Forelimb muscle (tissue), 1 donor: ENCODE measurements around the gene VMO1. TPM values are rescaled to one million over a fixed set of nuclear protein-coding genes. Genes with fewer than 3 reads are reported as not detected.

ENCODE experiments used
- DNase-seq: peaks from one replicate; pipeline ENCODE4 v3.0.0-alpha.2; 2013; ENCODE audit warnings: low read depth
- polyA plus RNA-seq: library from polyadenylated mRNA; unstranded; fragments of 120-200 nt; gene quantifications from one replicate; pipeline ENCODE4 v1.2.1, GENCODE V29; 2013; ENCODE audit not compliant: insufficient read length

Gene VMO1
- polyA plus RNA-seq, 1 donor = 9.7 TPM

DNA sequence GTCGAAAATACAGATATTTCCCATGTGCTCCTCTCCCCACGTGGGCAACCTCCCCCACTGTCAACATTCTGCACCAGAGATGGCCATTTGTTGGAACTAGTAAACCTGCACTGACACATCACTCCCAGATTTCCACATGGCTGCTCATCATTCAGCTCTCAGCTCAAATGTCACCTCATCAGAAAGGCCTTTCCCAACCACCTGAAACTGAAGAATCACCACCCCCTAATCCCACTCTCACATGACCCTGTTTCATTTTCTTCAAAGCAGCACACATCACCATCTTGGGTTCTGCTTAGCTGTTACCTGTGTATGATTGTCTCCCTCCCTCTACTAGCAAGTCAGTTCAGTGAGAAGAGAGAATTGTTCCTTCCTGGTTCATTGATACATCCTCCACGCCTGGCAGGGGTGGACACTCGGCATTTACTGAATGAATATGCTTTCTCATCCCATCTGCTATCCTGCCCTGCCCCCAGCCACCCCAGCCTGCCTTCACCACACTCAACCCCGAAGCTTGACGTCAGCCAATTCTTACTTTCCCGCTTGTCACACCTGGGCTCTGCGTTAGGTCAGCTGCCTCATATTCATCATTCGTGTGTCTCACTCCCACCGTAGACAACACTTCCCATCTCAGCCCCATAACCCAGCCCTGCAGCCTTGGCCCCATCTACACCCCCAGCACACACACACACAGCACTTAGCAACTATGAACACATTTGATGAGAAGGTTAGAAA, 14.5 kb upstream of the VMO1 start:
- no peak for DNase-seq

- no peak for DNase-seq
These were observed 10.4 kb upstream of the VMO1 start for GRCh38 chr17:4796552-4796920.

- DNase-seq = no peak
These were observed 9.0 kb upstream of the VMO1 start for GRCh38 chr17:4795168-4795567.

- no peak for DNase-seq
These were observed 4.5 kb upstream of the VMO1 start for GRCh38 chr17:4790705-4791088.

GRCh38 chr17:4789951-4790704, 4.0 kb upstream of the VMO1 start:
- DNase-seq = peak; percentile 78

- DNase-seq = no peak
These were observed 3.5 kb upstream of the VMO1 start for GRCh38 chr17:4789701-4789950.

GRCh38 chr17:4788807-4789700, 2.9 kb upstream of the VMO1 start, which contains the start of gene GLTPD2:
TSS of gene GLTPD2 (plus strand) at chr17:4788964. CDS start at chr17:4789012, 48 bp downstream.
- DNase-seq = no peak

GRCh38 chr17:4788159-4788806, 2.1 kb upstream of the VMO1 start:
- DNase-seq = no peak

- DNase-seq = no peak
These were observed 352 bp upstream of the VMO1 start for GRCh38 chr17:4786516-4786915.

- no peak for DNase-seq
These were observed 656 bp downstream of the VMO1 start for GRCh38 chr17:4785311-4786105.

DNA sequence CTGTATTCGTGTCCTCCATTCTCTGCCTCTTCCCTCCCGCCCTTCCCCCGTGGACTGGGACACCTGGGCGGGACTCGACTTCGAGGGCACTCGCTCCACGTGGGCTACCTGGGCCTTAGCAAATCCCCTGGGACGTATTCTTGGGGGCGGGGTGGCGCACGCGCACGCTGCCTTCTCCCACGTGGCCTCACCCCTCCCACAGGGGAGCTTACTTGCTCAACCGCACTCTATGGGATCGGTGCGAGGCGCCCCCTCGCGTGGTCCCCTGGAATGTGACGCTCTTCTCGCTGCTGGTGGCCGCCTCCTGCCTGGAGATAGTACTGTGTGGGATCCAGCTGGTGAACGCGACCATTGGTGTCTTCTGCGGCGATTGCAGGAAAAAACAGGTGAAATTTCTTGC, 3.5 kb downstream of the VMO1 start:
- no peak for DNase-seq

DNA sequence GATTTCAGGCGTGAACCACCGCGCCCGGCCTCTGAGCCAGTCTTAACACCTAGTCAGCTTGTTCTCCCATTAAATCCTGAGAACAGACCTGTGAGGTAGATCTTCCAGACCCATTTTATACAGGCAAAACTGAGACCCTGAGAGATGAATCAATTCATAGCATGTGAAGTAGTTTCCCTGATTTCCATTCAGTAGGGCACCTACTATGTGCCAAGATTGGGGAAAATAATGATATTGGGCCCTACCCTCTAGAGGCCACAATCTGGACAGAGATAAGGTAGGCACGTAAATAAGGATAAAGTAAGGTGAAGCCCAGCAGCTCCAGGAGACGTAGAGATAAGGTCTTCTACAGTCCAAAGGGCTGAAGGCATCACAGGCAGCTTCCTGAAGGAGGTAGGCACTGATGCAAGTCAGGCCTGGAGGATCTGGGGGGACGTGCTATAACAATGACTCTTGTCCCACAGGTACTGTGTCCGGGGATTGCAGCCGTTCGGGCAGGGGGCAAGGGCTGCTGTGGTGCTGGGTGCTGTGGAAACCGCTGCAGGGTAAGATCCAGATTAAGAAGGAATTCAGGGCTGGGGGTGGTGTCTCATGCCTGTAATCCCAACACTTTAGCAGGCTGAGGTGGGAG, 5.7 kb downstream of the VMO1 start:
- DNase-seq = no peak

DNA sequence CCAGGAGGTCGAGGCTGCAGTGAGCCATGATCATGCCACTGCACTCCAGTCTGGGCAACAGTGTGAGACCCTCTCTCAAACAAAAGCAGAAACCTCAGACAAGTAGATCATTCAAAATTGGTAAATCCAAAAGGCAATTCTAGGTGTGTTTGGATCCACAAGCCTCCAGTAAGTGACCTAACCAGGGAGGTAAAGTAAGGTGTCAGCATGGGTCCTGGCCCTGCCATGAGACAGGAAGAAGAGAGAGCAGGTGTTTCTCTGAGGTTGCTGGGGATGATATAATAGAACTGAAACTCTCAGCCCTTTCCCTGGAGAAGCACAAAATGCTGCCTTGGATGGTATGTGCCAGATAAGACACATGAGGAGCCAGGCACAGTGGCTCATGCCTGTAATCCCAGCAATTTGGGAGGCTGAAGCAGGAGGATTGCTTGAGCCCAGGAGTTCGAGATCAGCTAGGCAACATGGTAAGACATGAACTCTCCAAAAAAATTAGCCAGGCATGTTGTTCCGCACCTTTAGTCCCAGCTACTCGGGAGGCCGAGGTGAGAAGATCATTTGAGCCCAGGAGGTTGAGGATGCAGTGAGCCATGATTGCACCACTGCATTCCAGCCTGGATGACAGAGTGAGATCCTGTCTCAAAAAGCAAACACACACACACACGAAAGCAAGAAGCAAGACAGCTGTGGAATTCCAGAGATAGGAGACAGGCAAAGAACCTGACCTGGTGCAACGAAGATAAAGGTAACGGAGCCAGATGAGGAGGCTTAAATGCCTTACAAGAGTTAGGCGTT, 8.0 kb downstream of the VMO1 start:
- no peak for DNase-seq

- DNase-seq = no peak
These were observed 13.9 kb downstream of the VMO1 start for GRCh38 chr17:4772235-4772613.

DNA sequence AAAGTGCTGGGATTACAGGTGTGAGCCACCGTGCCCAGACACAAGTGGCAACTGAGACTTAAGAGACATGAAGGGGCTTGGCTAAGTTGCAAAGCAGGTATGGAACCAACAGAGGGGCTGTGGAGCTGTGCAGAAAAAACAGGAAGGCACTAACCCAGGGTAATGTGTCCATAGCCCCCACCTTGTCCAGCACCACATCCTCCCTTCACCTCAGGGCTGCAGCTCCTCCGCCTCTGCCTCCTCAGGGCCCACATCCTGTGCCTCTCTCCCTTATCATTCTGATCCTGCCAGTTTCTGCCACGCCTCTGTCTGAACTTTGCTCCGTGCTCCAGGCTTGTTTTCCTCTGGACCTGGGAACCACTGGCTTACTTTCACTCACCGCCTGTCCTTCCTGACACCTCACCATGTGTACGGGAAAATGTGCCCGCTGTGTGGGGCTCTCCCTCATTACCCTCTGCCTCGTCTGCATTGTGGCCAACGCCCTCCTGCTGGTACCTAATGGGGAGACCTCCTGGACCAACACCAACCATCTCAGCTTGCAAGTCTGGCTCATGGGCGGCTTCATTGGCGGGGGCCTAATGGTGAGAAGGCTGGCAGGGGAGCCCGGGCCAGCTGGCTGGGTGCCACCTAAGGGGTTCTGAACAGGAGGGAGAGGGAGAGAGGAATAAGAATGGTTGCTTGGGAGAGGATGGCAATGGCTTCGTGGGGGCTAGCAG, 14.5 kb downstream of the VMO1 start, which contains the start of gene TM4SF5:
Gene TM4SF5 (plus strand): TSS at position 368 of the 716 bp plus-strand sequence. CDS start 37 bp downstream, at position 405.
- no peak for DNase-seq

DNA sequence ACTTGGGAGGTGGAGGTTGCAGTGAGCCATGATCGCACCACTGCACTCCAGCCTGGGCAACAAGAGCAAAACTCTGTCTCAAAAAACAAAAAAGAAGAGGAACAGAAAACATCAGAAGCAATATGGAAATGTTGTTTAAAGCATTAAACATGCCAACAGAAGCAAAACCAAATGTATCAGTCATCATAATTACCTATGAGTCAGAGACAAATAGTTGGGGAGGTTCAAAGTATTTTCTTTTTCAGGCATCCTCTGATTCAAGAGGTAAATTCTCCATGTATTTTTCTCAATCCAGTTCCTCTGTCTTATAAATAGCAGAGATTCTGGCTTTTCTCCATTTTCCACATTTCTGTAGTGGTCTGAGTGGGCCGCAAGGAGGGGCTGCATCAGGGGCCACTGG, 16.5 kb downstream of the VMO1 start:
- DNase-seq = no peak

DNA sequence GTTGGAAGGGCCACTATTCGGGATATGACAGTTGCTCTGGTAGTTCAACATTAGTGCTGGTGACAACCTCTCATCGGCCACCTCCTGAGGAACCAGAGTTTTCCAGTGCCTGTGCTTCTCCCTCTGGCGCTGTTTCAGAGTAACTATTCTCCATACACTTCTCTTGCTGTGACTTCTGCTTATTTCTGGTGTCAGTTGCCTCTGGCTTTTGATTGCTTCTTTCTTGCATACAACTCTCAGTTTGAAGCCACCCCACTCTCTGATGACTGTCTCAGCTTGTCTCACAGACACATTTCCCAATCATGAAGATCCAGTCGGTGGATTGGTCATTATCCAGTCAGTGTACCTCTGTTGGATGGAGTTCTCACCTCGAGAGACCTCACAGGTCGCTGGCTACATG, 17.9 kb downstream of the VMO1 start:
- no peak for DNase-seq

DNA sequence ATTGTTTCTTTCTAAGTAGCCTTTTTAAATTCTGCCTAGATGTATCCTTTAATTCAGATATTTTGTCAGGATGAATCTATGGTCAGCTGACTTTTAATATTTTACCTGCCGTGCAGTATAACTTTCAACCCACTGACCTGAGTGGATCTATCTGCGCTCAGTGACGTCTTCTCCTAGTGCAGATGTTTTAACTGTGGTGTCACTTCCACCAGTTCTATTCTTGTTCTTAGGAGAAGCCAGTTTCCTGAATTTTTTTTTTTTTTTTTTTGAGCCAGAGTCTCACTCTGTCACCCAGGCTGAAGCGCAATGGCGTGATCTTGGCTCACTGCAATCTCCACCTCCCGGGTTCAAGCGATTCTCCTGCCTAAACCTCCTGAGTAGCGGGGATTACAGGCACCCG, 19.4 kb downstream of the VMO1 start:
- no peak for DNase-seq

- DNase-seq = no peak
These were observed 20.0 kb downstream of the VMO1 start for GRCh38 chr17:4766201-4766600.
